A549 treated with Hydrocortisone at 1 μM for 4 hours (cell line): Measurements from ENCODE around the gene MTARC1. TPM values are rescaled to one million over a fixed set of nuclear protein-coding genes. Genes with fewer than 3 reads are reported as not detected.

Experiments used
- total RNA-seq: library from RNA; stranded (reverse); fragments of 200-300 nt; extraction: Qiagen RNA extraction; gene quantifications from 5 replicates; pipeline ENCODE4 v1.2.3, GENCODE V29; 2022

MTARC1 gene
- 7.8 to 9.6 TPM (median 8.7 TPM) in 5 replicates for total RNA-seq

DNA sequence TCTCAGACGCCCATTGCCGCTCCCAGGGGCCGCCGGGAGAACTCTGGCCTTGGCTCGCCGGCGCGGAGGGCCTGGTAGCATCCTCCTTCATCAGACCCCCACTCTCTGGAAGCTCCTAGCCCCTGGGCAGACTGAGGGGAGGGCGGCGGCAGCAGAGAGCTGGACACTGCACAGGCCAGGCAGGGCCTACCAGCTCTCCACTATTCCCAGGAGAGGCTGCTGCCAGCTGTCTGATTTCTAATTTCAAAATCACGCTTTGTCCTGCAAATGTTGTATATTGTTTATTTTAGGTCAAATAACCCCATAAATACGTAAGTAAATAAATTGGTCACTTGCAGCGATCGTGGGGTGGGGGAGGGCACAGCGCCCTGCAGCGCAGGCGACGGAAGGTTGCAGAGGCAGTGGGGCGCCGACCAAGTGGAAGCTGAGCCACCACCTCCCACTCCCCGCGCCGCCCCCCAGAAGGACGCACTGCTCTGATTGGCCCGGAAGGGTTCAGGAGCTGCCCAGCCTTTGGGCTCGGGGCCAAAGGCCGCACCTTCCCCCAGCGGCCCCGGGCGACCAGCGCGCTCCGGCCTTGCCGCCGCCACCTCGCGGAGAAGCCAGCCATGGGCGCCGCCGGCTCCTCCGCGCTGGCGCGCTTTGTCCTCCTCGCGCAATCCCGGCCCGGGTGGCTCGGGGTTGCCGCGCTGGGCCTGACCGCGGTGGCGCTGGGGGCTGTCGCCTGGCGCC lies at the start of gene MTARC1:
Gene MTARC1, plus strand, starts transcription at position 577 of the 732 bp plus-strand sequence. Its CDS starts 32 bp downstream, at position 609.

DNA sequence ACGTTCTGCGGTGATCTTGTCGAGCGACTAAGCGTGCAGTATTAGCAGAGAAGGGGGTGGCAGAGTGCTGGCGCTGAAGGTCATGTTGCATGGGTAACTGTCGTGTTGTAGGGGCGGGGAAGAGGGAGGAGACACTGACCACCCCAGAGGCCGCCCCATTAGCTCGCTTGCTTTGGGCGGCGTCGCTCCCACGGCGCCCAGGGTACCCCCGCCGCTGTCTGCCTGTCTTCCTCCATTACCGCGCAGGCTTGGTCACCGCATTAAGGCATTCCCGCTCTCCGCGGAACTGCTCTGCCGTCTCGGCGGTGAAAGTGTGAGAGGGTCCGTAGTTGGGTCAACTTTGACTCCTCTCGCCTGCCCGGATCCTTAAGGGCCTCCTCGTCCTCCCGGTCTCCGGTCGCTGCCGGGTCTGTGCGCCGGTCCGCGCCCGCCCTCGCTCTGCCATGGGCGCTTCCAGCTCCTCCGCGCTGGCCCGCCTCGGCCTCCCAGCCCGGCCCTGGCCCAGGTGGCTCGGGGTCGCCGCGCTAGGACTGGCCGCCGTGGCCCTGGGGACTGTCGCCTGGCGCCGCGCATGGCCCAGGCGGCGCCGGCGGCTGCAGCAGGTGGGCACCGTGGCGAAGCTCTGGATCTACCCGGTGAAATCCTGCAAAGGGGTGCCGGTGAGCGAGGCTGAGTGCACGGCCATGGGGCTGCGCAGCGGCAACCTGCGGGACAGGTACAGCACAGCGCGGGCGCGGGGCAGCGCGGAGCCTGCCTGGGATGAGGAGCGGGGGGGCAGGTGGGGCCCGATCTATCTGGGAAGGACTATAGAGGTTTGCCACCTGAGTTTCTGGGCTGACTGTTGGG lies 38.4 kb upstream of the MTARC1 start, which contains the start of gene MTARC2:
Gene MTARC2, plus strand, starts transcription at position 234 of the 846 bp plus-strand sequence. Its CDS starts 210 bp downstream, at position 444.

Other genes with a start within 250 kb of the MTARC1 start
- gene C1orf115, start 96.5 kb upstream of the MTARC1 start, total RNA-seq, result 4.6 to 7.0 TPM (median 5.8 TPM) in 5 replicates
- gene MTARC2, start 38.6 kb upstream of the MTARC1 start, total RNA-seq, result 8.8 to 13.3 TPM (median 12.2 TPM) in 5 replicates
- 3.3 to 5.6 TPM (median 3.6 TPM) in 5 replicates for gene HLX, start 92.5 kb downstream of the MTARC1 start, total RNA-seq